HG03565 (cell line): Measurements from ENCODE around the gene CRABP1.

Experiments
- ATAC-seq: cut with Tn5 transposase; IDR thresholded peaks from one replicate; pipeline ENCODE4 v1.9.1; 2021; ENCODE audit warnings: mild to moderate bottlenecking, moderate library complexity; ENCODE audit not compliant: unreplicated experiment

Gene CRABP1

GRCh38 chr15:78316283-78317083 lies 23.7 kb upstream of the CRABP1 start:
- no peak for ATAC-seq

GRCh38 chr15:78317145-78317836 lies 22.9 kb upstream of the CRABP1 start:
- ATAC-seq = no peak

- no peak for ATAC-seq
Observed at GRCh38 chr15:78319588-78319987, 20.6 kb upstream of the CRABP1 start.

- no peak for ATAC-seq
Observed at GRCh38 chr15:78320183-78320582, 20.0 kb upstream of the CRABP1 start.

GRCh38 chr15:78321041-78321570 lies 19.0 kb upstream of the CRABP1 start:
- no peak for ATAC-seq

GRCh38 chr15:78321786-78322185 lies 18.4 kb upstream of the CRABP1 start:
- ATAC-seq = no peak

GRCh38 chr15:78322243-78322642 lies 17.9 kb upstream of the CRABP1 start:
- ATAC-seq = no peak

GRCh38 chr15:78322724-78323521 lies 17.2 kb upstream of the CRABP1 start:
- no peak for ATAC-seq

GRCh38 chr15:78323693-78324092 lies 16.5 kb upstream of the CRABP1 start:
- ATAC-seq = no peak

- no peak for ATAC-seq
Observed at GRCh38 chr15:78324144-78324543, 16.0 kb upstream of the CRABP1 start.

- ATAC-seq = no peak
Observed at GRCh38 chr15:78325092-78325843, 14.9 kb upstream of the CRABP1 start.

GRCh38 chr15:78327466-78327865 lies 12.7 kb upstream of the CRABP1 start:
- ATAC-seq = no peak

GRCh38 chr15:78329625-78330024 lies 10.5 kb upstream of the CRABP1 start:
- no peak for ATAC-seq

- no peak for ATAC-seq
Observed at GRCh38 chr15:78334845-78335244, 5.3 kb upstream of the CRABP1 start.

GRCh38 chr15:78335985-78336384 lies 4.2 kb upstream of the CRABP1 start:
- ATAC-seq = no peak

GRCh38 chr15:78338781-78339180 lies 1.4 kb upstream of the CRABP1 start:
- ATAC-seq = no peak

GRCh38 chr15:78339559-78339958 lies 594 bp upstream of the CRABP1 start:
- ATAC-seq = no peak

- no peak for ATAC-seq
Observed at GRCh38 chr15:78341057-78341987, 1.2 kb downstream of the CRABP1 start.

GRCh38 chr15:78342021-78342420 lies 1.9 kb downstream of the CRABP1 start:
- no peak for ATAC-seq
